HepG2 (cell line): ENCODE measurements around the gene GLT1D1. TPM values are rescaled to one million over a fixed set of nuclear protein-coding genes. Genes with fewer than 3 reads are reported as not detected.

ENCODE experiments used
- ATAC-seq: fragments of 200-7000 bp; cut with Tn5 transposase; 3 replicates; pipeline ENCODE4 v1.9.1; 2020; ENCODE audit warnings: mild to moderate bottlenecking, moderate library complexity
- BruUV-seq: library from RNA; stranded (reverse); fragments of 400-500 nt; replicated peaks from 2 replicates; lab custom pipeline; 2021; lab: Mats Ljungman, UMichigan
- CTCF ChIA-PET: fragments of 300-600 bp; formaldehyde crosslinking; extraction: SDS; loops from one replicate; lab custom pipeline; 2021; ENCODE audit warnings: low total read pairs, inconsistent platforms, low intra/inter-chr PET ratio; lab: Yijun Ruan, JAX
- POLR2A ChIA-PET: fragments of 350-600 bp; sonication (Branson Sonifier 250); formaldehyde crosslinking; loops from one replicate; lab custom pipeline; 2020; ENCODE audit warnings: antibody characterized with exemption, inconsistent platforms; lab: Yijun Ruan, JAX
- DNase-seq: peaks from one replicate; pipeline ENCODE4 v3.0.0-alpha.2; 2015; ENCODE audit warnings: low spot score
- FAIRE-seq: peaks from 3 replicates; lab custom pipeline; 2011; peaks lifted over from hg19 to GRCh38; lab: Jason Lieb, UNC
- H2AFZ ChIP-seq: one replicate; pipeline ENCODE4 v1.6.1; 2011; ENCODE audit warnings: low read length, inconsistent platforms
- H3K27ac ChIP-seq: fragments of 300-600 bp; 3 replicates; pipeline ENCODE4 v1.8.0; 2011; ENCODE audit warnings: mixed run types, mild to moderate bottlenecking, mixed read lengths, low read length, inconsistent platforms; ENCODE audit not compliant: insufficient read depth; ENCODE audit errors: extremely low read length
- H3K27me3 ChIP-seq, 2 experiments: fragments of 200-600 bp in 1 of 2; 2 replicates in 1 of 2; 3 replicates in 1 of 2; pipeline versions ENCODE4 v1.6.0 to v1.8.0; 2011; ENCODE audit warnings: low read length in 2 of 2, mild to moderate bottlenecking in 2 of 2, moderate library complexity in 2 of 2, inconsistent platforms in 1 of 2; ENCODE audit not compliant: insufficient read depth in 2 of 2, control insufficient read depth in 1 of 2
- H3K36me3 ChIP-seq, 2 experiments: fragments of 200-600 bp in 1 of 2; replicated peaks in 1 of 2; 2 replicates in 1 of 2; 3 replicates in 1 of 2; pipeline versions ENCODE4 v1.5.1 to v1.8.0; 2011; ENCODE audit warnings: low read length in 2 of 2, inconsistent platforms in 1 of 2; ENCODE audit not compliant: insufficient read depth in 2 of 2, control insufficient read depth in 1 of 2
- H3K4me1 ChIP-seq: 2 replicates; pipeline ENCODE4 v1.5.1; 2012; ENCODE audit warnings: low read length, inconsistent platforms; ENCODE audit not compliant: insufficient read depth
- H3K4me2 ChIP-seq: 2 replicates; pipeline ENCODE4 v1.6.0; 2011; ENCODE audit warnings: low read depth, low read length, inconsistent platforms
- H3K4me3 ChIP-seq, 3 experiments: fragments of 200-600 bp in 1 of 3; sonication (generic), shearing (Covaris generic) in 1 of 3; replicated peaks in 1 of 3; 2 replicates each; pipeline ENCODE4 v1.5.1; 2011 to 2016; ENCODE audit warnings: low read length in 3 of 3, inconsistent platforms in 2 of 3, low read depth in 2 of 3, mild to moderate bottlenecking in 2 of 3, control low read depth in 1 of 3, mixed read lengths in 1 of 3; ENCODE audit not compliant: insufficient read depth in 1 of 3
- H3K79me2 ChIP-seq: one replicate; pipeline ENCODE4 v1.6.1; 2011; ENCODE audit warnings: low read length, inconsistent platforms; ENCODE audit not compliant: insufficient read depth
- H3K9ac ChIP-seq: 2 replicates; pipeline ENCODE4 v1.6.0; 2011; ENCODE audit warnings: mild to moderate bottlenecking, low read depth, low read length, inconsistent platforms; ENCODE audit not compliant: insufficient read depth
- H3K9me3 ChIP-seq: 2 replicates; pipeline ENCODE4 v1.5.1; 2012; ENCODE audit warnings: mild to moderate bottlenecking, low read length
- H4K20me1 ChIP-seq: 2 replicates; pipeline ENCODE4 v1.6.0; 2011; ENCODE audit warnings: inconsistent platforms, mild to moderate bottlenecking, low read length, moderate library complexity; ENCODE audit not compliant: insufficient read depth
- NCOA1 ChIP-seq: sonication (generic); formaldehyde crosslinking; IDR thresholded peaks from 2 replicates; pipeline ENCODE4 v1.9.0; 2021; ENCODE audit warnings: missing genetic modification reagents
- ZNF709 ChIP-seq: sonication (generic); formaldehyde crosslinking; IDR thresholded peaks from 2 replicates; pipeline ENCODE4 v1.5.0; 2020; ENCODE audit warnings: mild to moderate bottlenecking, missing genetic modification reagents
- ZNF737 ChIP-seq: sonication (generic); formaldehyde crosslinking; IDR thresholded peaks from 2 replicates; pipeline ENCODE4 v1.5.0; 2020; ENCODE audit warnings: missing genetic modification reagents, mild to moderate bottlenecking, borderline replicate concordance
- ZSCAN9 ChIP-seq: IDR thresholded peaks from 2 replicates; pipeline ENCODE4 v1.6.1; 2016; ENCODE audit warnings: borderline replicate concordance
- WGBS: methylation state at CpG from one replicate; pipeline ENCODE4 v1.1.6; 2017; ENCODE audit warnings: low lambda C conversion rate; 5-methylcytosine and 5-hydroxymethylcytosine counted together
- in situ Hi-C: cut with HindIII; loops from 2 replicates; pipeline ENCODE4 v1.10.0; 2017; ENCODE audit warnings: low pct_unique_long_range_greater_than_20kb; ENCODE audit not compliant: extremely low pct_ligation_motif_present
- intact Hi-C: fragments of 100-400 bp; cut with micrococcal nuclease; formaldehyde crosslinking; loops from one replicate; pipeline ENCODE4 v1.10.0; 2022; ENCODE audit not compliant: unreplicated experiment
- polyA plus RNA-seq, 8 experiments: library from polyadenylated mRNA; depleted of rRNA in 3 of 8; stranded (reverse) in 7 of 8; unstranded in 1 of 8; fragments of >200 nt; fragmentation: Illumina TruSeq in 4 of 8; extraction: Trizol in 4 of 8; gene quantifications; 2 replicates each; pipeline versions ENCODE4 v1.2.1 to v1.2.3, GENCODE V29; 2011 to 2016; ENCODE audit warnings: low read depth in 4 of 8, missing spikeins in 1 of 8, mixed read lengths in 1 of 8; ENCODE audit not compliant: insufficient read depth in 1 of 8
- total RNA-seq, 5 experiments: library from RNA; depleted of rRNA; stranded (reverse); fragments of >200 nt; fragmentation: Illumina TruSeq; extraction: Trizol; gene quantifications; 2 replicates each; pipeline ENCODE4 v1.2.3, GENCODE V29; 2016; ENCODE audit warnings: low read depth in 1 of 5
- TF ChIP-seq, protein P1 (sequence below): sonication (generic); formaldehyde crosslinking; IDR thresholded peaks from 2 replicates; pipeline ENCODE4 v1.4.0; 2020; ENCODE audit warnings: missing genetic modification reagents

The GLT1D1 gene
- total and polyA plus RNA-seq, 2 of the 13 experiments (the other 11 are each of a cell fraction or from before 2014, with no cell fraction given) = 0.09 to 0.17 TPM

GRCh38 chr12:128978067-128978466, 124.8 kb downstream of the GLT1D1 start:
- Histone ChIP-seq H2AFZ (no peak overlapping the region), H3K4me1 (peaks cover 13% of the 10 kb centered on the region; the same call in 1 of the 2 replicates), H3K4me2 (no peak overlapping the region), H3K4me3 (no peak overlapping the region), H3K27ac (no peak overlapping the region), H3K9ac (no peak overlapping the region), H4K20me1 (no peaks in the 10 kb centered on the region), H3K27me3 (0 out of 5 replicates have a peak, but pooled peaks cover 0 to 7% of the 10 kb centered on the region in 2 experiments), H3K79me2 (no peaks in the 10 kb centered on the region), H3K9me3 (no peaks in the 10 kb centered on the region), H3K36me3 (no peaks in the 10 kb centered on the region)
- POLR2A ChIA-PET = no interaction called here
- no peak for FAIRE-seq
- in situ Hi-C loops (loop anchor here (10.0 kb wide), 1 partner anchor 1037 kb away; no protein-coding TSS in a partner anchor), intact Hi-C loops (no loop called here)
- no peak for ATAC-seq
- no peak for DNase-seq
- CTCF ChIA-PET = no interaction called here
- no CpG with 5 or more reads among the region's 14 CpGs for WGBS
- TF ChIP-seq ZSCAN9 (no peak), ZNF737 (CRISPR knock-in tag) (no peak), ZNF709 (CRISPR knock-in tag) (no peak), NCOA1 (no peak)
- TF ChIP-seq, protein P1, sequence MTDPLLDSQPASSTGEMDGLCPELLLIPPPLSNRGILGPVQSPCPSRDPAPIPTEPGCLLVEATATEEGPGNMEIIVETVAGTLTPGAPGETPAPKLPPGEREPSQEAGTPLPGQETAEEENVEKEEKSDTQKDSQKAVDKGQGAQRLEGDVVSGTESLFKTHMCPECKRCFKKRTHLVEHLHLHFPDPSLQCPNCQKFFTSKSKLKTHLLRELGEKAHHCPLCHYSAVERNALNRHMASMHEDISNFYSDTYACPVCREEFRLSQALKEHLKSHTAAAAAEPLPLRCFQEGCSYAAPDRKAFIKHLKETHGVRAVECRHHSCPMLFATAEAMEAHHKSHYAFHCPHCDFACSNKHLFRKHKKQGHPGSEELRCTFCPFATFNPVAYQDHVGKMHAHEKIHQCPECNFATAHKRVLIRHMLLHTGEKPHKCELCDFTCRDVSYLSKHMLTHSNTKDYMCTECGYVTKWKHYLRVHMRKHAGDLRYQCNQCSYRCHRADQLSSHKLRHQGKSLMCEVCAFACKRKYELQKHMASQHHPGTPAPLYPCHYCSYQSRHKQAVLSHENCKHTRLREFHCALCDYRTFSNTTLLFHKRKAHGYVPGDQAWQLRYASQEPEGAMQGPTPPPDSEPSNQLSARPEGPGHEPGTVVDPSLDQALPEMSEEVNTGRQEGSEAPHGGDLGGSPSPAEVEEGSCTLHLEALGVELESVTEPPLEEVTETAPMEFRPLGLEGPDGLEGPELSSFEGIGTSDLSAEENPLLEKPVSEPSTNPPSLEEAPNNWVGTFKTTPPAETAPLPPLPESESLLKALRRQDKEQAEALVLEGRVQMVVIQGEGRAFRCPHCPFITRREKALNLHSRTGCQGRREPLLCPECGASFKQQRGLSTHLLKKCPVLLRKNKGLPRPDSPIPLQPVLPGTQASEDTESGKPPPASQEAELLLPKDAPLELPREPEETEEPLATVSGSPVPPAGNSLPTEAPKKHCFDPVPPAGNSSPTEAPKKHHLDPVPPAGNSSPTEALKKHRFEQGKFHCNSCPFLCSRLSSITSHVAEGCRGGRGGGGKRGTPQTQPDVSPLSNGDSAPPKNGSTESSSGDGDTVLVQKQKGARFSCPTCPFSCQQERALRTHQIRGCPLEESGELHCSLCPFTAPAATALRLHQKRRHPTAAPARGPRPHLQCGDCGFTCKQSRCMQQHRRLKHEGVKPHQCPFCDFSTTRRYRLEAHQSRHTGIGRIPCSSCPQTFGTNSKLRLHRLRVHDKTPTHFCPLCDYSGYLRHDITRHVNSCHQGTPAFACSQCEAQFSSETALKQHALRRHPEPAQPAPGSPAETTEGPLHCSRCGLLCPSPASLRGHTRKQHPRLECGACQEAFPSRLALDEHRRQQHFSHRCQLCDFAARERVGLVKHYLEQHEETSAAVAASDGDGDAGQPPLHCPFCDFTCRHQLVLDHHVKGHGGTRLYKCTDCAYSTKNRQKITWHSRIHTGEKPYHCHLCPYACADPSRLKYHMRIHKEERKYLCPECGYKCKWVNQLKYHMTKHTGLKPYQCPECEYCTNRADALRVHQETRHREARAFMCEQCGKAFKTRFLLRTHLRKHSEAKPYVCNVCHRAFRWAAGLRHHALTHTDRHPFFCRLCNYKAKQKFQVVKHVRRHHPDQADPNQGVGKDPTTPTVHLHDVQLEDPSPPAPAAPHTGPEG (CRISPR knock-in tag) = no peak
- BruUV-seq = no TSS peak
